HG03280 (cell line): ENCODE measurements around the gene SPOCK3.
"Not testable (repeated sequence)": the region's sequence is repeated elsewhere in the genome, so short reads cannot be mapped to it uniquely, and the experiment has no call there.

Experiments
- ATAC-seq: cut with Tn5 transposase; IDR thresholded peaks from one replicate; pipeline ENCODE4 v1.9.1; 2021; ENCODE audit warnings: mild to moderate bottlenecking, moderate library complexity; ENCODE audit not compliant: unreplicated experiment

SPOCK3 gene

GRCh38 chr4:166836865-166837264 lies 397.4 kb downstream of the SPOCK3 start:
- ATAC-seq = no peak

- no peak for ATAC-seq
Observed at GRCh38 chr4:166827629-166828028, 406.7 kb downstream of the SPOCK3 start.

GRCh38 chr4:166827167-166827566 lies 407.1 kb downstream of the SPOCK3 start:
- no peak for ATAC-seq

- no peak for ATAC-seq
Observed at GRCh38 chr4:166823848-166824247, 410.4 kb downstream of the SPOCK3 start.

GRCh38 chr4:166823126-166823525 lies 411.2 kb downstream of the SPOCK3 start:
- no peak for ATAC-seq

GRCh38 chr4:166822386-166822785 lies 411.9 kb downstream of the SPOCK3 start:
- ATAC-seq = no peak

- ATAC-seq = no peak
Observed at GRCh38 chr4:166816890-166817289, 417.4 kb downstream of the SPOCK3 start.

GRCh38 chr4:166808380-166808779 lies 425.9 kb downstream of the SPOCK3 start:
- ATAC-seq = no peak

GRCh38 chr4:166802346-166802745 lies 431.9 kb downstream of the SPOCK3 start:
- no peak for ATAC-seq

GRCh38 chr4:166798126-166798525 lies 436.2 kb downstream of the SPOCK3 start:
- no peak for ATAC-seq

- no peak for ATAC-seq
Observed at GRCh38 chr4:166777760-166778159, 456.5 kb downstream of the SPOCK3 start.

- no peak for ATAC-seq
Observed at GRCh38 chr4:166763018-166763417, 471.3 kb downstream of the SPOCK3 start.

- ATAC-seq = no peak
Observed at GRCh38 chr4:166741742-166742141, 492.6 kb downstream of the SPOCK3 start.

GRCh38 chr4:166739215-166739614 lies 495.1 kb downstream of the SPOCK3 start:
- ATAC-seq = not testable (repeated sequence)

GRCh38 chr4:166737430-166737829 lies 496.9 kb downstream of the SPOCK3 start:
- no peak for ATAC-seq

- no peak for ATAC-seq
Observed at GRCh38 chr4:166735553-166735952, 498.7 kb downstream of the SPOCK3 start.

- no peak for ATAC-seq
Observed at GRCh38 chr4:166734797-166735196, 499.5 kb downstream of the SPOCK3 start.

- no peak for ATAC-seq
Observed at GRCh38 chr4:166733686-166734085, 500.6 kb downstream of the SPOCK3 start.

GRCh38 chr4:166726832-166727231 lies 507.5 kb downstream of the SPOCK3 start:
- ATAC-seq = no peak

- no peak for ATAC-seq
Observed at GRCh38 chr4:166724369-166724768, 509.9 kb downstream of the SPOCK3 start.

- no peak for ATAC-seq
Observed at GRCh38 chr4:166723532-166724140, 510.7 kb downstream of the SPOCK3 start.

GRCh38 chr4:166715748-166716713 lies 518.3 kb downstream of the SPOCK3 start:
- not testable (repeated sequence) for ATAC-seq
